Amniotic epithelial cell (primary cell): ENCODE data around the gene DDA1.
"Not testable (repeated sequence)": the region's sequence is repeated elsewhere in the genome, so short reads cannot be mapped to it uniquely, and the experiment has no call there.

Source experiments
- DNase-seq: peaks from one replicate; pipeline ENCODE4 v3.0.0-alpha.2; 2010; ENCODE audit warnings: low read depth

Gene DDA1

GRCh38 chr19:17289489-17289888 is 19.9 kb upstream of the DDA1 start:
- DNase-seq = peak; percentile 90

- peak; percentile 87 for DNase-seq
Measured at GRCh38 chr19:17292301-17293074, 16.9 kb upstream of the DDA1 start.

GRCh38 chr19:17293605-17294004 is 15.8 kb upstream of the DDA1 start:
- DNase-seq = no peak

GRCh38 chr19:17294051-17294891 is 15.1 kb upstream of the DDA1 start:
- DNase-seq = peak; percentile 26

GRCh38 chr19:17295551-17295950 is 13.8 kb upstream of the DDA1 start:
- not testable (repeated sequence) for DNase-seq

GRCh38 chr19:17296273-17296672 is 13.1 kb upstream of the DDA1 start:
- DNase-seq = peak; percentile 45

- peak; percentile 41 for DNase-seq
Measured at GRCh38 chr19:17296976-17297375, 12.4 kb upstream of the DDA1 start.

GRCh38 chr19:17300992-17301619 is 8.3 kb upstream of the DDA1 start:
- no peak for DNase-seq

GRCh38 chr19:17302391-17303166 is 6.8 kb upstream of the DDA1 start:
- no peak for DNase-seq

GRCh38 chr19:17303167-17303939 is 6.0 kb upstream of the DDA1 start, which contains the start of gene ABHD8:
ABHD8 (minus strand) TSS chr19:17303425; CDS start chr19:17301616, 1,809 bp downstream.
- DNase-seq = peak; percentile 93

- peak; percentile 53 for DNase-seq
Measured at GRCh38 chr19:17303940-17304267, 5.5 kb upstream of the DDA1 start.

GRCh38 chr19:17304386-17305215 is 4.8 kb upstream of the DDA1 start:
- DNase-seq = no peak

- DNase-seq = no peak
Measured at GRCh38 chr19:17305216-17305516, 4.2 kb upstream of the DDA1 start.

- peak; percentile 98 for DNase-seq
Measured at GRCh38 chr19:17305517-17306284, 3.7 kb upstream of the DDA1 start, which contains the start of gene MRPL34. MRPL34 (plus strand) TSS chr19:17305872; CDS start chr19:17305893, 21 bp downstream.

GRCh38 chr19:17306285-17306714 is 3.1 kb upstream of the DDA1 start:
- DNase-seq = no peak

GRCh38 chr19:17307876-17308377 is 1.4 kb upstream of the DDA1 start:
- DNase-seq = no peak

GRCh38 chr19:17309965-17310461 is 650 bp downstream of the DDA1 start:
- no peak for DNase-seq

- peak; percentile 57 for DNase-seq
Measured at GRCh38 chr19:17311455-17312188, 2.3 kb downstream of the DDA1 start.
